SK-N-MC (cell line): ENCODE measurements around the gene VPS13A.

Source experiments
- DNase-seq: peaks from one replicate; pipeline ENCODE4 v3.0.0-alpha.2; 2011; ENCODE audit warnings: low read depth, low spot score
- H3K27ac ChIP-seq: fragments of 200-600 bp; sonication (generic); 2 replicates; pipeline ENCODE4 v1.5.1; 2016; ENCODE audit warnings: mixed run types
- H3K36me3 ChIP-seq: fragments of 200-600 bp; sonication (generic); 2 replicates; pipeline ENCODE4 v1.6.1; 2017; ENCODE audit warnings: antibody characterized with exemption, low read length, mixed read lengths; ENCODE audit not compliant: insufficient read depth
- H3K4me3 ChIP-seq: fragments of 200-600 bp; sonication (generic); 2 replicates; pipeline ENCODE4 v1.5.1; 2016
- H3K9ac ChIP-seq: fragments of 200-600 bp; sonication (generic); 2 replicates; pipeline ENCODE4 v1.8.0; 2017; ENCODE audit warnings: mixed run types, mixed read lengths; ENCODE audit not compliant: insufficient read length
- H3K9me3 ChIP-seq: fragments of 200-600 bp; sonication (generic); 2 replicates; pipeline ENCODE4 v1.6.1; 2017; ENCODE audit warnings: low read depth, mild to moderate bottlenecking, antibody characterized with exemption, low read length, moderate library complexity, mixed read lengths
- EZH2 ChIP-seq: fragments of 200-600 bp; sonication (generic); IDR thresholded peaks from one replicate; pipeline ENCODE4 v1.6.1; 2017; ENCODE audit warnings: antibody characterized with exemption
- FOXP2 ChIP-seq: optimal IDR thresholded peaks from 2 replicates; pipeline ENCODE3; 2011; ENCODE audit warnings: mild to moderate bottlenecking, moderate library complexity; ENCODE audit not compliant: insufficient read depth; ENCODE audit errors: extremely low read length, control extremely low read depth
- POLR2AphosphoS5 ChIP-seq: IDR thresholded peaks from 2 replicates; pipeline ENCODE4 v1.6.1; 2012; ENCODE audit warnings: mild to moderate bottlenecking, low read depth, low read length, borderline replicate concordance

The VPS13A gene

GRCh38 chr9:77176686-77177142 is 620 bp upstream of the VPS13A start:
- Histone ChIP-seq H3K9me3 (no peaks in the 10 kb centered on the region), H3K27ac (no peak overlapping the region), H3K9ac (no peak overlapping the region), H3K36me3 (no peaks in the 10 kb centered on the region), H3K4me3 (peak overlapping the region; percentile 79)
- TF ChIP-seq FOXP2 (no peak), EZH2 (no peak), POLR2AphosphoS5 (no peak)
- no peak for DNase-seq

GRCh38 chr9:77177894-77178794 is 810 bp downstream of the VPS13A start:
- Histone ChIP-seq H3K27ac (no peak overlapping the region), H3K9me3 (no peaks in the 10 kb centered on the region), H3K9ac (peak overlapping the region; percentile 66), H3K4me3 (peak overlapping the region; percentile 79), H3K36me3 (no peaks in the 10 kb centered on the region)
- TF ChIP-seq EZH2 (no peak), POLR2AphosphoS5 (no peak), FOXP2 (no peak)
- no peak for DNase-seq

GRCh38 chr9:77180056-77180455 is 2.7 kb downstream of the VPS13A start:
- no peak for TF ChIP-seq POLR2AphosphoS5
- TF ChIP-seq FOXP2 = no peak
- no peak for TF ChIP-seq EZH2
- H3K4me3 ChIP-seq = 0 out of 2 replicates have a peak overlapping the region, but pooled peaks have one; percentile 20
- H3K9ac ChIP-seq = no peak overlapping the region
- DNase-seq = no peak
- H3K27ac ChIP-seq = no peak overlapping the region
- H3K36me3 ChIP-seq = no peaks in the 10 kb centered on the region; the same call in 1 of the 2 replicates
- H3K9me3 ChIP-seq = no peaks in the 10 kb centered on the region

- Histone ChIP-seq H3K4me3 (no peak overlapping the region), H3K27ac (no peak overlapping the region), H3K9me3 (no peaks in the 10 kb centered on the region), H3K9ac (no peak overlapping the region), H3K36me3 (no peaks in the 10 kb centered on the region; the same call in 1 of the 2 replicates)
- TF ChIP-seq FOXP2 (no peak), POLR2AphosphoS5 (no peak), EZH2 (no peak)
- DNase-seq = no peak
These were observed 6.2 kb downstream of the VPS13A start for GRCh38 chr9:77183581-77183980.

- no peaks in the 10 kb centered on the region for H3K9me3 ChIP-seq
- TF ChIP-seq POLR2AphosphoS5 = no peak
- no peak for TF ChIP-seq FOXP2
- TF ChIP-seq EZH2 = no peak
- H3K9ac ChIP-seq = no peak overlapping the region
- H3K36me3 ChIP-seq = no peaks in the 10 kb centered on the region; the same call in 1 of the 2 replicates
- H3K27ac ChIP-seq = no peak overlapping the region
- DNase-seq = no peak
- no peak overlapping the region for H3K4me3 ChIP-seq
These were observed 10.9 kb downstream of the VPS13A start for GRCh38 chr9:77188242-77188641.

- Histone ChIP-seq H3K27ac (no peak overlapping the region), H3K9me3 (no peaks in the 10 kb centered on the region), H3K4me3 (no peak overlapping the region), H3K9ac (no peak overlapping the region), H3K36me3 (no peaks in the 10 kb centered on the region)
- no peak for DNase-seq
- TF ChIP-seq FOXP2 (no peak), EZH2 (no peak), POLR2AphosphoS5 (no peak)
These were observed 17.1 kb downstream of the VPS13A start for GRCh38 chr9:77194423-77194822.

GRCh38 chr9:77210116-77210515 is 32.8 kb downstream of the VPS13A start:
- Histone ChIP-seq H3K4me3 (no peak overlapping the region), H3K27ac (no peak overlapping the region), H3K36me3 (peaks cover 7% of the 10 kb centered on the region; the same call in 1 of the 2 replicates), H3K9ac (no peak overlapping the region), H3K9me3 (no peaks in the 10 kb centered on the region)
- TF ChIP-seq FOXP2 (no peak), POLR2AphosphoS5 (no peak), EZH2 (no peak)
- no peak for DNase-seq

- Histone ChIP-seq H3K4me3 (no peak overlapping the region), H3K27ac (no peak overlapping the region), H3K9me3 (no peaks in the 10 kb centered on the region), H3K9ac (no peak overlapping the region), H3K36me3 (peaks cover 7% of the 10 kb centered on the region; the same call in 1 of the 2 replicates)
- DNase-seq = no peak
- TF ChIP-seq POLR2AphosphoS5 = no peak
- TF ChIP-seq FOXP2 = no peak
- TF ChIP-seq EZH2 = no peak
These were observed 34.2 kb downstream of the VPS13A start for GRCh38 chr9:77211561-77211960.
